Dendritic cell treated with granulocyte-macrophage colony-stimulating factor and Interleukin-4, amounts not matched to agents 40 ng/mL and 50 ng/mL, for 4 days (primary cell): ENCODE results near the gene MEOX2.

Experiments
- H3K27ac Mint-ChIP-seq: one replicate; pipeline ENCODE4 v1.8.0; 2022; ENCODE audit warnings: mild to moderate bottlenecking, mixed read lengths
- H3K27me3 Mint-ChIP-seq: one replicate; pipeline ENCODE4 v1.8.0; 2022; ENCODE audit warnings: mild to moderate bottlenecking, mixed read lengths
- H3K36me3 Mint-ChIP-seq: one replicate; pipeline ENCODE4 v1.8.0; 2022; ENCODE audit warnings: low read depth, mixed read lengths
- H3K4me1 Mint-ChIP-seq: one replicate; pipeline ENCODE4 v1.8.0; 2022; ENCODE audit warnings: low read depth, mixed read lengths
- H3K4me3 Mint-ChIP-seq: one replicate; pipeline ENCODE4 v1.8.0; 2022; ENCODE audit warnings: mild to moderate bottlenecking, moderate library complexity, mixed read lengths
- H3K9me3 Mint-ChIP-seq: one replicate; pipeline ENCODE4 v1.8.0; 2022; ENCODE audit warnings: mixed read lengths
- intact Hi-C: fragments of 100-400 bp; cut with micrococcal nuclease; formaldehyde crosslinking; loops from one replicate; pipeline ENCODE4 v1.15.0; 2022

The MEOX2 gene

DNA sequence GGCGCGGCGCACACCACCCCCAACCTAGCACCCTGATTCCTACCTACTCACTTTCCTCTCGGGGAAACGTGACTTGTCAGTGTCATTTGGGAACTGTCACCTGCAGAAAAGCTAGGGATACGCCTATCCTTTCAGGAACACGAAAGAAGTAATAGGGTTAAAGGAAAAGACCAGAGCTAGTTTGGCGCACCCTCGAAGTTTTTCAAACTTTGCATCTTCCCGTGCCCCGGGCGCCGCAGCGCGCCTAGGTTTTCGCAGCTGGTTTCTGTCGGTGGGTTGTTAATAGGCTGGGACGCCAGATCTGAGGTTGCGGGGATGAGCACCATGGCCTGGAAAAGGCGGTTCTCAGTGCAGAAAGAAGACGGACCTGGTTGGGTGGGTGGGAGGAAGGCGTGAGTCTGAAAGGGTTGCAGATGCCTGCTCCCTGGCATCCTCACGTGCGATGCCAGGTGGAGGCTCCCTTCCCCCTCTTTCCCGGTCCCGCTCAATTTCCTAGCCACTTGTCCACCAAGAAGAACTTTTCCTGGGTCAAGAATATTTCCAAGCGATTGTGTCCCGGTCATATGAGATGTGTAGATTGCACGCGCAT is 568 bp upstream of the MEOX2 start:
- intact Hi-C loops, result no loop called here
- no peaks in the 10 kb centered on the region for H3K36me3 Mint-ChIP-seq
- H3K9me3 Mint-ChIP-seq, result no peaks in the 10 kb centered on the region
- H3K27me3 Mint-ChIP-seq, result peaks cover 47% of the 10 kb centered on the region
- no peak overlapping the region for H3K4me3 Mint-ChIP-seq
- H3K4me1 Mint-ChIP-seq, result peaks cover 11% of the 10 kb centered on the region
- no peak overlapping the region for H3K27ac Mint-ChIP-seq

DNA sequence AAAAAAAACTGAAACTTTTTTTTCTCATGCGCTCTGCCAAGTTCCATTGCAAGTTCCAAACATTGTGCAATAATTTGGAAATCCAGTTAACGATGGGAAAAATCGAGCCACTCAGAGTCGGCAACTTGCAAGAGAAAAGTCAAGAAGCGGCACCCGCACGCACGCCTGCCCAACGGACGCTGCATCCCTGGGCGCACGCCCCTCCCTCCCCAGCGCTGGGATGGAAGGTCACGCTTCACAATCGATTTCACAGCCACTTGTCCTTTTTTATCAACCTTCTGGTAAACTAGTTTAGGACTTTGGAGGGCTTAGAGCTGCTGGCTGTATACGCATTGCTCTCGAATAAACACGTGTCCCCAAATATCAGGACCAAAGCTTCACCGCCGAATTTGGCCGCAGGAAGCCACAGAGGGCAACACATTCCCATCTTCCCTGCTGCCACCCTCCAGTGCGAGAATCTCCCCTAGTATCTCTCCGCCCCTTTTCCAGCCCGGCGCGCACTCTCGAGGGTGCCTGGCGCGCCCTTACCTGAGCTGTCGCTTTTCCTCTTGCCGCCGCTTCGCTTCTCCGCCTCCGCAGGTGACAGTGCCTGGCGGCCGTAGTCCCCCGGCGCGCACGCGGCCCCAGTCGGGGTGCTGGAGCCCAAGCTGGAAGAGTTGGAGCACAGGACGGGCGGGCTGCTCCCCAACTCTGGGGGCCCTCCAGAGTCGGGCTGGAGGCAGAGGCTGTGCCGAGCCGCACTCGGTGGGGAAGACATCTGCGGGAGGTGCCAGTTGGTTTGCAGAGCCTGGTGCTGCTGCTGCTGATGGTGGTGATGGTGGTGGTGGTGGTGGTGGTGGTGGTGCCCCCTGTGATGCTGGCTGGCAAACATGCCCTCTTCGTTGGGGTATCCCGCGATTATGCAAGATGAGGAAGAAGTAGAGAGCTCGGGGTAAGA is 857 bp downstream of the MEOX2 start:
- H3K36me3 Mint-ChIP-seq, result no peaks in the 10 kb centered on the region
- intact Hi-C loops, result no loop called here
- H3K4me1 Mint-ChIP-seq, result peaks cover 11% of the 10 kb centered on the region
- H3K27me3 Mint-ChIP-seq, result peaks cover 47% of the 10 kb centered on the region
- H3K27ac Mint-ChIP-seq, result no peak overlapping the region
- no peaks in the 10 kb centered on the region for H3K9me3 Mint-ChIP-seq
- no peak overlapping the region for H3K4me3 Mint-ChIP-seq

DNA sequence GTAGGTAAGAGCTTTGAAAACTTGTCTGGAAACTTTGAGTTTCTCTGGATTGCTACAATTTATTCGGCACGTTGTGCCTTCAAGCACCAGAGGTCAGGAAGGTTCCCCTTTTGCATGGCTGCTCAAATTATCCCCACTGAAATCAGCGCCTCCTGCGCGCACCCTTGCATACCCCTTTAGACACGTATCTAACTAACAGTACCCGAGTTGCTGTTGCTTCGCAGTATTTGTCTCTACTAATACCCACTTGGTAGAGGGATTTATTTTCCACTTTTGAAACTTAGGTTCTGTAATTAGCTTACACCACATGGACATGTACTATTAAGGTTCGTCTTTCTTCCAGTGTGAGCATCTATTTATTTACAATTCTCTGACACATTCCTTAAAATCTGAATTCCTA is 1.6 kb downstream of the MEOX2 start:
- intact Hi-C loops, result no loop called here
- Mint-ChIP-seq H3K9me3 (no peaks in the 10 kb centered on the region), H3K36me3 (no peaks in the 10 kb centered on the region), H3K4me3 (no peak overlapping the region), H3K4me1 (peaks cover 11% of the 10 kb centered on the region), H3K27ac (no peak overlapping the region), H3K27me3 (peaks cover 47% of the 10 kb centered on the region)

DNA sequence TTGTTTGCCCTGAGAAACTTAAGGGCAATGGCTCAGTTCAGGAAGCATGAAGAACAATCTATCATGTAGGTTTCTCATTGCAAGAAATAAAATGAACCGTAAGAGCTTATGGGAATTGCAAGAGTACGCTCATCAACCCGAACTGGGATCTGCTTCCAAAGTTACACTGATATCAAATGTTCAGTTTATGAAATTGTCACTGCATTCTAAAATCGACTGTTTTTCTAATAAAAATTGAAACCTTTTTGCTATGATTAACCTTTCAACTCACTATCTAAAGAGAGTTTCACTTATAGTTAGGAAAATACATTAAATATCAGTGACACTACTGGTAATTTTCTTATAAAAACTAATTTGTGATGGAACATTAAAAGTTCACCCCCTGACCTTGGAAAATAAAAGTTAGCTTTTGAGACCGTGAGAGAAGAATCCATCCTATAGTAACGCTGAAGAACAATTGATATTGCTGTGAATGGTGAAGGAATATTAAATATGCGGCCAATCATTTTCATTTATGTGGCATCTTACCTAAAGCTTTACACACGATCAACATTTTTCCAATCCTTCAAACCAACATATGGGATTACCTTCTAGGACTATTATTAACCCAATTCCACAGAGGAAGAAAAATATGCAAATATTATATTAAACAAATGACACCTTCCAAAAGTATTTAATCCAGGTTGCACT is 2.2 kb downstream of the MEOX2 start:
- H3K4me1 Mint-ChIP-seq, result peaks cover 11% of the 10 kb centered on the region
- no peaks in the 10 kb centered on the region for H3K9me3 Mint-ChIP-seq
- no peak overlapping the region for H3K4me3 Mint-ChIP-seq
- intact Hi-C loops, result no loop called here
- H3K27me3 Mint-ChIP-seq, result peaks cover 47% of the 10 kb centered on the region
- no peak overlapping the region for H3K27ac Mint-ChIP-seq
- H3K36me3 Mint-ChIP-seq, result no peaks in the 10 kb centered on the region

DNA sequence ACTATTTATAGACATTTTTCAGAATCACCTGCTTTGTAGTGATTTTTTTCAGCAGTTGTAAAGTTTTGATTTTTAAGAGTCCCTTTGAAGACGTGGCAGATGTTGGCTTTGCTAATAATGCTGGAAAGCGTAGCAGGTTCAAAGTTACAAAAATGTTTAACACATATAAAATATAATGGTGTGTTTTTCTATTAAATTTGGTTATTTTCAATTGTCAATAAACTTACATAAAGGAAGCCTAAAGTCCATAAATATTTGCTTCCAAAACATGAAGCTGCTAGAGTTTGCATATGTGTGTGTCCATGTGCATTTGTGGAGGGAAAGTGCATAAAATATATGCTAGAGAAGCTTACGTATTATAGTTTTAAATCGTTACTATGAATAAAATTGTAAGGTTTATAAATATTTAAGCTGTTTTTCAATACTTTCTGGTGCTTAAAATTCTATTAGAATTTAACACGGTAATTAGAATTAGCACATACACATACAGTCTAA is 3.7 kb downstream of the MEOX2 start:
- no peaks in the 10 kb centered on the region for H3K36me3 Mint-ChIP-seq
- intact Hi-C loops, result no loop called here
- H3K4me3 Mint-ChIP-seq, result no peak overlapping the region
- no peak overlapping the region for H3K27ac Mint-ChIP-seq
- H3K27me3 Mint-ChIP-seq, result peaks cover 34% of the 10 kb centered on the region
- H3K4me1 Mint-ChIP-seq, result peaks cover 11% of the 10 kb centered on the region
- H3K9me3 Mint-ChIP-seq, result no peaks in the 10 kb centered on the region

DNA sequence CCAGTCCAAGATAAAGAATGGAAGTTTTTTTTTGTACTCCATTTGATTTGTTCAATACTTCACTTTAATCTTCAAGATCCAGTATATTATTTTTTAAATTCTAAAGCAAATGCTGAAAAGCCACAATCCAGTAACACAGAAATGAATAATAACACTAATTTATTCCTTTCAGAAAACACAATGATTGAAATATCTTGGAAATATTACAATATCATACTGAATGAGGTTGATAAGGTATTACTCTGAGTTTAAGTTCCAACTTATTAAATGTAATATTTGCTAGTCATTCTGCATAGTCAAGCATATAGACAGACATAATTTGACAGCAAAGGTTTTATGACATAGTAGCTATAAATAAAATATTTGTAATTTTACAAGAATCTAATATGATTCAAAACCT is 4.4 kb downstream of the MEOX2 start:
- Mint-ChIP-seq H3K27me3 (peaks cover 27% of the 10 kb centered on the region), H3K27ac (no peak overlapping the region), H3K4me1 (peaks cover 11% of the 10 kb centered on the region), H3K36me3 (no peaks in the 10 kb centered on the region), H3K9me3 (no peaks in the 10 kb centered on the region), H3K4me3 (no peak overlapping the region)
- intact Hi-C loops, result no loop called here

DNA sequence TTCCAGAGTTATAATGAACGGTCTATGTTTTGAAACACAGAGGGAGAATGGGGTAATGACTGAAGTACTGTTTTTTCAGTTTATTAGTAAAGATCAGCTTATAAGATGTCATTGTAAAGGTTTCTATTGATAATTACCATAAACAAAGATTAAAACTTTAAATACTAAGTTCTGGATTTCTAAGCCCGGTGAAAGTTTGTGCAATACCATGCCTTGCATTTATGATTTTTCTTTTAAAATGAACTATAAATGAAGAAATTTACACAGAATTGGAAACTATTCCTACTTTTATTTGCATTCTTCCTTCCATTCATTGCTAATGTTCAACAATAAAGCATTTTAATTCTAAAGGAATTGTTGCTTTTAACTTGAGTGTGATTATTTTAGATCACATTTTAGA is 4.9 kb downstream of the MEOX2 start:
- Mint-ChIP-seq H3K9me3 (no peaks in the 10 kb centered on the region), H3K27me3 (peaks cover 22% of the 10 kb centered on the region), H3K36me3 (no peaks in the 10 kb centered on the region), H3K4me1 (peaks cover 8% of the 10 kb centered on the region), H3K4me3 (no peak overlapping the region), H3K27ac (no peak overlapping the region)
- intact Hi-C loops, result no loop called here

DNA sequence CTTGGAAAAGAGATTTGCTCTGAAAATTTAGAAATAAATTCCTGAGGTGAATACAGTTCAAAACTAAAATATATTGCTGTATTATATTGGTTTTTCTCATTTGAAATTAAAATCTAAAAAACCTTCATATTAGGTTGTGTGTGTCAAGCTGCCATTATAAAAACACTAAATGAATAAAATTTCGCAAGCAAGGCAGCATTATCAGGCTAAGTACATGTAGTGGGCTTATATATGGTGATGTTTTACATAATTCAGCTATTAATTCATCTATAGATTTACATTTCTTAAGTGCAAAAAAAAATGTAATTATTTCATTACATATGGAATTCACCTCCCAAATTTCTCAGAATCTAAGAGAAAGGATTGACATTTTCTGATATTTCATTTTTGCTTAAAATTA is 5.3 kb downstream of the MEOX2 start:
- H3K4me3 Mint-ChIP-seq, result no peak overlapping the region
- no peaks in the 10 kb centered on the region for H3K36me3 Mint-ChIP-seq
- H3K9me3 Mint-ChIP-seq, result no peaks in the 10 kb centered on the region
- peaks cover 4% of the 10 kb centered on the region for H3K4me1 Mint-ChIP-seq
- intact Hi-C loops, result no loop called here
- H3K27ac Mint-ChIP-seq, result no peak overlapping the region
- H3K27me3 Mint-ChIP-seq, result peaks cover 17% of the 10 kb centered on the region

DNA sequence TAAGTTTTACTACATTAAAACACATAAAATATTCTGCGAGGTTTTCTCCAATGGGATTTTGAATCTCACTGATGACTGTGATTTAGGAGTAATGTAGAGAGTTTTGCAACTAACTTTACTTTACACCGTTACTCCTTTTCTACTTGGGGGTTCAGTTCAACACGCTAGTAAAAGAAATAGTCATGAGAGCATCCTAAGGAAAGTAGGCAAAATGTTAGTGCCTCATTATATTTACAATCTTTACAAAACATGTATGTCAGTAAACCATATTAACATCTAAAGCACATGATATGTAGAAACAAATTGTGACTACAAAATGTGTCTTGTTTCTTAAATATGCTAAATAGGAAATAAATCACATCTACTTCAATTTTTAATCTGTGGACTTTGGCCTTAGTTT is 6.0 kb downstream of the MEOX2 start:
- Mint-ChIP-seq H3K9me3 (no peaks in the 10 kb centered on the region), H3K27ac (no peak overlapping the region), H3K36me3 (no peaks in the 10 kb centered on the region), H3K4me3 (no peak overlapping the region), H3K4me1 (no peaks in the 10 kb centered on the region), H3K27me3 (peaks cover 10% of the 10 kb centered on the region)
- intact Hi-C loops, result no loop called here

DNA sequence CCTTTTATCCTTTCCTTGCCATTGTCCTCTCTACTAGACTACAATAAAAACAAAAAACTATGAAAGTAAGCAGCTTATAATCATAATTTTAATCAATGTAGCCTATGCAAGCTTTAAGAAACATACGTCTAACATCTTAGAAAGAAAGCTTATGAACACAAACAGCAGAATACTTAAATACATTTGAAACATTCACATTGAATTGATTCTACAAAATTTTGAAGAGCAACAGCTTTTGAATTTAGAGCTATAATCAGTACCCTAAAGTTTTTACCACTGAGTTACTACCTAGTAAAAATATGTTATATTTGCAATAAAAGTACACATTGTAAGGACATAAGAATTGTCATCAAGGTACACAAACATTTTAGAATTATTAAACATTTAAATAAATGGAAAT is 7.2 kb downstream of the MEOX2 start:
- H3K9me3 Mint-ChIP-seq, result no peaks in the 10 kb centered on the region
- H3K4me1 Mint-ChIP-seq, result no peaks in the 10 kb centered on the region
- intact Hi-C loops, result no loop called here
- no peak overlapping the region for H3K4me3 Mint-ChIP-seq
- no peaks in the 10 kb centered on the region for H3K36me3 Mint-ChIP-seq
- H3K27ac Mint-ChIP-seq, result no peak overlapping the region
- peaks cover under 1% of the 10 kb centered on the region for H3K27me3 Mint-ChIP-seq

DNA sequence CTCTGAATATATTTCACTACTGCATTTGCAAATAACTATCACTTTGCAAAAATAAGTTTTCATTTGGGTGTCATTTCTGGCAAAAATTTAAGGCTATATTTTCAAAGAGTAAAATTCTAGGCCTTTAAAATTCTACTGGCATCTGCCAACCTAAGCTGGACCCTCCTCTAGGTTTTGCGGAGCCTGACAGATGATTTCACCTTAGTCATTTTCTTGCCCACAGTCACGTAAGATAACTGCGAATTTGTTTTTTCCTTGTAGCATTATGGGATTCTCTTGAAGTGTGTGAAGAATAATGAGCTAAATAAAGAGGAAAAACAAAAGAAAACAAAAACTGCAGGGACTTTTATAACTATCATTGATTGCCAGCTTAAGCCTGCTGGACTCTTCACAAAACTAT is 7.8 kb downstream of the MEOX2 start:
- intact Hi-C loops, result no loop called here
- H3K36me3 Mint-ChIP-seq, result no peaks in the 10 kb centered on the region
- no peaks in the 10 kb centered on the region for H3K9me3 Mint-ChIP-seq
- H3K27me3 Mint-ChIP-seq, result no peaks in the 10 kb centered on the region
- no peak overlapping the region for H3K27ac Mint-ChIP-seq
- H3K4me3 Mint-ChIP-seq, result no peak overlapping the region
- no peaks in the 10 kb centered on the region for H3K4me1 Mint-ChIP-seq

DNA sequence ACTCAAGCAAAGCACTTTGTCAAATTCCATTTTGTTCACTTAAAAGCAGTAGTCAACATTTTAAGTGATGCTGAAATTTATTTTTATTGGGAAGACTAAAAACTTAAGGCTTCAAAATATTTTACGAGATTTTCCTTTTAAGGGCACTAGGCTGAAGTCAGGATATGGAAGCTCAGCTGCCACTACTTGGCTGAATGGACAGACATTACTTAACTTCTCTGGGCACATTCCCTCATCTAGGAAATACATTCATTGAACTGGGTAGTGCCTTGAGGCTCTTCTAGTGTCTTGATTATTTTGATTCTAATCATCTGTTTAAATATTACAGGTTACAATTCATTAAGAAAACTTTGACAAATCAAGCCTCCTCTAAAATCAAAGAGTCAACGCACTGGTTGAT is 11.1 kb downstream of the MEOX2 start:
- intact Hi-C loops, result no loop called here
- no peak overlapping the region for H3K27ac Mint-ChIP-seq
- H3K4me3 Mint-ChIP-seq, result no peak overlapping the region
- H3K27me3 Mint-ChIP-seq, result no peaks in the 10 kb centered on the region
- no peaks in the 10 kb centered on the region for H3K9me3 Mint-ChIP-seq
- H3K4me1 Mint-ChIP-seq, result no peaks in the 10 kb centered on the region
- no peaks in the 10 kb centered on the region for H3K36me3 Mint-ChIP-seq

DNA sequence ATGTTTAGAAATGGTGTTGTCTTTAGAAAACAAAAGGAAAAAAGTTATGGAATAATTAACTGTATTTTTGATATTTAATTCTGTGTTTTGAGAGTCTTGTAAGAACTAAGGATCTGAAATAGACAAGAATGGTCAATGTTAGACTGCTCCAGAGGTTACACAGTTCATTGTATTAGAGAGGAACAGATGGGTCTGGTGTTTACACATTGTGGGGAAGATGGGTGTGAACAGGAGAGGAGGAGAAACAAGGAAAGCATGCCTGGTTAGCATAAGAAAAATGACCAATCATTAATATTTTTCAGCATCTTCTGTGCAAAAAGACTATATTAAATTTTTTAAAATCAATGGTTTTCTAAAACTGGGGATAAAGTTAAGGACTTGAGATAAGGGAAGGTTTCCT is 11.9 kb downstream of the MEOX2 start:
- H3K4me3 Mint-ChIP-seq, result no peak overlapping the region
- no peaks in the 10 kb centered on the region for H3K9me3 Mint-ChIP-seq
- no peaks in the 10 kb centered on the region for H3K27me3 Mint-ChIP-seq
- no peaks in the 10 kb centered on the region for H3K4me1 Mint-ChIP-seq
- no peaks in the 10 kb centered on the region for H3K36me3 Mint-ChIP-seq
- intact Hi-C loops, result no loop called here
- H3K27ac Mint-ChIP-seq, result no peak overlapping the region

DNA sequence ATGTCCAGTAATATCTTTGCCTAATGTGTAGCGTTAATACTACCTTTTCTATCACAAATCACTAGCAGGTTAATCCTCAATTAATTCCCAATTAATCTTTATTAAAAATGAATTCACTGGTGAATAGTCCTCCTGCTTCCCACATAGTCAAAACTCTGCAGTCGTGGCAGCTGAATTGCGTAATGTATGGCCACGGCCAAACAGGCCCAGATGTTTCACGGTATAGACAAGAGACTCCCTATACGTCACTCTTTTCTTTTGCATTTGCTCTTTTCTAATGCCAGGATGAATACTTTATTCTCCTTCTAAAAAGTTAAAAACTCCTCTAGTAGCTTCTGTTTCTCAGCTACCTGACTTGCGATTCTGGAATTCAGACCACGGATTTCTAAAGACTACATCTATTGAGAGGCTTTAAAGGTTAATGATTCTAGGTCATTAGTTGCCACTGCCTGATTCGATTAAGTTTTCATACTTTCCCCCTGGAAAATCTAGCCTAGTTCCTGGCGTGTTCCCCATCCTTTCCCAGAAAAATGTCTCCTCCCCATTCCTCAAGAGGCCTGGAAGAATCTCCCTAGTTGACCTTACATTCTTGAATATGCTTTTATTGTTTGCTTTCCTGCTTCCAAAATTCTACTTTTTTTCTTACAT is 16.9 kb downstream of the MEOX2 start:
- no peaks in the 10 kb centered on the region for H3K36me3 Mint-ChIP-seq
- no peaks in the 10 kb centered on the region for H3K9me3 Mint-ChIP-seq
- no peak overlapping the region for H3K4me3 Mint-ChIP-seq
- intact Hi-C loops, result no loop called here
- no peak overlapping the region for H3K27ac Mint-ChIP-seq
- no peaks in the 10 kb centered on the region for H3K27me3 Mint-ChIP-seq
- no peaks in the 10 kb centered on the region for H3K4me1 Mint-ChIP-seq
